ENCODE data around the gene KCTD8.

The KCTD8 gene

DNA sequence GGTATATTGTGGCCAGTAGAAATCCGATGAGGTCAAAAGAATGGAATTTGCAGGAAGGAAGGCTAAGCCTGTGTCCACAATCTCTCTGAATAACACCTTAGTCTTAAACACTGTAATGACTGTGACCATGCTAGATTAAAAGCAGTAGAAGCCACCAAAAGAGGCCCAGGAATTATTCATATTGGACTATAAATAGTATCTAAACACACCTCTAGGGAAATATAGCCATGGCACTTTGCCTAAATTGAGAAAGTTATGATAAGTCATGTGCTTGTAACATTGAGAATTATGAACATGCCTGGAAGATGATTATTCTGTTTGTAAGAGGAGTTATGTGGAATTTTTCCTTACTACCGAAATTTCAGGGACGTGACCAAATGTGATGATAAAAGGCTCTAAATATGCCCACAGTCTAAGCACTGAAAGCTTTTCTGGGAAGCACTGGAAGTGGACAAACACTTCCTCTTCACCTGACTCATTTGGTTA lies 298.5 kb downstream of the KCTD8 start:
- Histone ChIP-seq H3K9ac (ENCODE audit: low read length) (no peak overlapping the region), H3K4me1 (ENCODE audit: control insufficient read depth, insufficient read depth, low read length) (no peaks in the 10 kb centered on the region), H3K27me3 (ENCODE audit: control insufficient read depth, insufficient read depth, low read length) (no peaks in the 10 kb centered on the region), H3K4me3 (ENCODE audit: low read length) (no peak overlapping the region), H3K9me3 (ENCODE audit: control insufficient read depth, low read length) (no peaks in the 10 kb centered on the region), H3K36me3 (ENCODE audit: control insufficient read depth, insufficient read depth, low read length) (no peaks in the 10 kb centered on the region)

DNA sequence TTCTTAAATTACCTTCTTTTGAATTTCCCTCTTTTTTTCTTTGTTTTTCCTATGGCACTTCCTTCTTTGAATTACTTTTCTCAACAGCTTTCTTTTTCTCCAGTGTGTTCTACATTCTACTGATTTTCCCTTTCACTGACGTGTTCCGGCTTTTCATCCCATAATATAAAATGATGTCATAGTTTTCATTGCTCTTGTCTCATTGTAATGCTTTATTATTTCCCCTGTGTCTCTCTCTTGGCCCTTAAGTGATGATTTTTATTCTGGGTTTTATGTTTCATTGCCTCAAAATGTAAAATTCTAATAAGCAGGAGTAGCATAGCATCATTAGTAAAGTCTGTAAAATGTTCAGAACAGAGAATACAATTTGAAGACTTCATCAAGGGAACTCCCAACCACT lies 299.3 kb downstream of the KCTD8 start:
- Histone ChIP-seq H3K9ac (ENCODE audit: low read length) (no peak overlapping the region), H3K36me3 (ENCODE audit: control insufficient read depth, insufficient read depth, low read length) (no peaks in the 10 kb centered on the region), H3K27me3 (ENCODE audit: control insufficient read depth, insufficient read depth, low read length) (no peaks in the 10 kb centered on the region), H3K9me3 (ENCODE audit: control insufficient read depth, low read length) (no peaks in the 10 kb centered on the region), H3K4me1 (ENCODE audit: control insufficient read depth, insufficient read depth, low read length) (no peaks in the 10 kb centered on the region), H3K4me3 (ENCODE audit: low read length) (no peak overlapping the region)

DNA sequence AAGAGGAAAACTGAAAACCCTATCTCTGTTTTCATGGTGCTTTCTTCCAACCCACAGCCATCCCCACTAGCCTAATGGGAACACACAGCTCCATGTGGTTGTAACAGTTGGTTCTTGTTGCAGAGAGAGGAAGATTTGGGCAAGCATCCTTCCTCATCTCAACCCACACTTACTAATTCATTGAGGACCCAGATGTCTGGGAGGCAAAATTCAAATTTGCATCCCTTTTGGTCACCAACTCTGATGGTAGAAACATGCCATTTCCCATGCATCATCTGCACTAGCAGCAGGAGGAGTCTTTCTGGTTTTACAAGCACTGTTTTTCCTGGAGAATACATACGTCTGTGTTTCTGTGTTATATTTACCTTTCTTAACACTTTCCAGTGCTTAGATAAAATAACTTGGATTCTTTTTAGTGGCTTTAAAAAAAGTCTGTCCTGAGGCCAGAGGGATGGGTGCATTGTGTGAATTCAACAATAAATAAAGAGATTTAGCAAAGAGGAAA lies 301.0 kb downstream of the KCTD8 start:
- H3K9ac ChIP-seq (ENCODE audit: low read length): no peak overlapping the region
- H3K4me1 ChIP-seq (ENCODE audit: control insufficient read depth, insufficient read depth, low read length): no peaks in the 10 kb centered on the region
- no peaks in the 10 kb centered on the region for H3K36me3 ChIP-seq (ENCODE audit: control insufficient read depth, insufficient read depth, low read length)
- H3K4me3 ChIP-seq (ENCODE audit: low read length): no peak overlapping the region
- H3K27me3 ChIP-seq (ENCODE audit: control insufficient read depth, insufficient read depth, low read length): no peaks in the 10 kb centered on the region
- no peaks in the 10 kb centered on the region for H3K9me3 ChIP-seq (ENCODE audit: control insufficient read depth, low read length)

DNA sequence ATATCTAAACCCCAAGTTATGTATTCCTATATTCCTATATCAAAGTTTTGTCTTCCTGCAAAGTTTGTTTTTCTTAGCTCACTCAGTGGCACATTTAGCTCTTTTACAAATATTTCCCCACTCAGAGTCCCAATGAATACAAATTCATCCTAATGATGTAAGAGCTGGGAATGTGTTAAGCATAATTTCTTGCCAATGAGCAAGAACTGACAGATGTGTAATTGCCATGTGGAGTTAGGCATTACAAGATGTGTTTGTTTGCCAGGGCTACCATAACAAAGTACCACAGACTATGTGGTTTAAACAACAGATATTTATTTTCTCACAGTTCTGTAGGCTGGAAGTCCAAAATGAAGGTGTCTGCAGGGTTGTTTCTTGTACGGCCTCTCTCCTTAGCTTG lies 302.1 kb downstream of the KCTD8 start:
- H3K36me3 ChIP-seq (ENCODE audit: control insufficient read depth, insufficient read depth, low read length): no peaks in the 10 kb centered on the region
- H3K4me3 ChIP-seq (ENCODE audit: low read length): no peak overlapping the region
- H3K27me3 ChIP-seq (ENCODE audit: control insufficient read depth, insufficient read depth, low read length): no peaks in the 10 kb centered on the region
- H3K9me3 ChIP-seq (ENCODE audit: control insufficient read depth, low read length): no peaks in the 10 kb centered on the region
- H3K4me1 ChIP-seq (ENCODE audit: control insufficient read depth, insufficient read depth, low read length): no peaks in the 10 kb centered on the region
- no peak overlapping the region for H3K9ac ChIP-seq (ENCODE audit: low read length)

DNA sequence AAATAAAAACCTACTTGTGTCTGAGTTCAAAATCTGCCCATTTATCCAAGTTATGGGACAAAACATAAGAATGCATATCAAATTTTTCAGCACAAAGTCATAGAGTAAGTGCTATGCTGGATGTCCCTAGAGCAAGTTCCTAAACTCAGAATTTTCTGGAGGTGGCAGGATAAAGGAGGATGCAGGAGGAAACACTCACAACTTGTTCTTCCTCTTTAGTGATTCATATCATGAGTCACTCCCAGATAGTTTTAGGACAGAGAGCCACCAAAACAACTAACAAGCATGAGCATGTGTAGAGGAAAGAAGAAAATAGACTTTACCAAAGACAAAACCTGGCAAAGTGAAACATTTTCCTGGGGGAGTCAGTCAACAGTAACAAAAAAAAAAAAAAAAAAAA lies 302.7 kb downstream of the KCTD8 start:
- Histone ChIP-seq H3K9ac (ENCODE audit: low read length) (no peak overlapping the region), H3K27me3 (ENCODE audit: control insufficient read depth, insufficient read depth, low read length) (no peaks in the 10 kb centered on the region), H3K4me3 (ENCODE audit: low read length) (no peak overlapping the region), H3K36me3 (ENCODE audit: control insufficient read depth, insufficient read depth, low read length) (no peaks in the 10 kb centered on the region), H3K9me3 (ENCODE audit: control insufficient read depth, low read length) (no peaks in the 10 kb centered on the region), H3K4me1 (ENCODE audit: control insufficient read depth, insufficient read depth, low read length) (no peaks in the 10 kb centered on the region)

DNA sequence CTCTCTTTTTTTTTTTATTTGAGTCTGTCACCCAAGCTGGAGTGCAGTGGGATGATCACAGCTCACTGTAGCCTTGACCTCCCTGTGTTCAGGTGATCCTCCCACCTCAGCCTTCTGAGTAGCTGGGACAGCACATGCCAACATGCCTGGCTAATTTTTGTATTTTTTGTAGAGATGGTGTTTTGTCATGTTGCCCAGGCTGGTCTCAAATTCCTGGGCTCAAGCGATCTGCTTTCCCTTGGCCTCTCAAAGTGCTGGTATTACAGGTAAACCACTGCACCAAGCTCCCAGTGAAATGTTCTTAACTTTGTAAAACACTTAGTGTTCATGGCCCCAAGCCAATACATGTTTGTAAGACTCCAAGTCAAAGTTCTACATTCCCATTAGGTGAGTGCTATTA lies 316.1 kb downstream of the KCTD8 start:
- H3K9me3 ChIP-seq (ENCODE audit: control insufficient read depth, low read length): no peaks in the 10 kb centered on the region
- H3K36me3 ChIP-seq (ENCODE audit: control insufficient read depth, insufficient read depth, low read length): no peaks in the 10 kb centered on the region
- H3K4me1 ChIP-seq (ENCODE audit: control insufficient read depth, insufficient read depth, low read length): no peaks in the 10 kb centered on the region
- H3K9ac ChIP-seq (ENCODE audit: low read length): no peak overlapping the region
- H3K4me3 ChIP-seq (ENCODE audit: low read length): no peak overlapping the region
- H3K27me3 ChIP-seq (ENCODE audit: control insufficient read depth, insufficient read depth, low read length): no peaks in the 10 kb centered on the region

All from mucosa of stomach (tissue), 1 donor.